A172 (cell line): ENCODE data around the gene PRDM11. TPM values are rescaled to one million over a fixed set of nuclear protein-coding genes. Genes with fewer than 3 reads are reported as not detected.

Experiments used
- DNase-seq: peaks from one replicate; pipeline ENCODE4 v3.0.0-alpha.2; 2015; ENCODE audit warnings: low spot score
- total RNA-seq: library from RNA; depleted of rRNA; stranded (reverse); fragments of >200 nt; shearing (Covaris generic); gene quantifications from 2 replicates; pipeline ENCODE4 v1.2.3, GENCODE V29; 2014

The PRDM11 gene
- total RNA-seq, 1 experiment from 2014 or later, result 10.1 TPM

DNA sequence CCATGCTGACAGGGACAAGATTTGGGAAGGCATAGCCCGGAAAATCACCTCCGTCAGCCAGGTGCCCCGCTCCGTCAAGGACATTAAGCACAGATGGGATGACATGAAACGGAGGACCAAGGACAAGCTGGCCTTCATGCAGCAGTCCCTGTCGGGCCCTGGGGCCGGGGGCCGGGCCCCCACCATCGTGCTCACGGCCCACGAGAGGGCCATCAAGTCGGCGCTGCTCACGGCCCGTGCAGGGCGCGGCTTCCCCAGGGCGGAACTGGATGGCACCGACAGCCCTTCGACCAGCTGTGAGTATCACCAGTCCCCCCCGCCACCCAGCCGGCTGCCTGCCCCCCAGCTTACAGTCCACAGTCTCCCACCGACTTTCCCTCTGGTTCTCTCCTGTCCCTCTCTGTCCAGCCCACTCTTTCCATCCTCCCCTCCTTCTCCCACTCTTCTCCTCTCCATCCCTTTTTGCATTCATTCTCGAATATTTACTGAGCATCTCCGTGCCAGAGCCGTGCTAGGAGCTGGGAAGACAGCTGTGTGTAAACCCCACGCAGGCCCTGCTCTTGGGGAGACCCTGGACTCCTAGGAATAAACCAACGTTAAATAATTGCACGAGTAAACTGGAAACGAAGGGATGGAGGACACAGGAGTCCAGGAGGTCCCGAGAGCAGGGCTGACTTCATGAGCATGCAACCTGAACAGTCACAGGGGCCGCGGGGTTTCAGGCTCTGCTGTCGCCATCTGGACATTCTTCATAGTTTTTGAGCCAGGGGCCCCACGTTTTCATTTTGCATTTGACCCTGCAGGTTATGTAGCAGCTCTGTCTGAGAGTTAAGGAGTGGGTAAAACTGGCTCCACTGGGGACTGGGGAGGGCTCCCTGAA is 62.8 kb downstream of the PRDM11 start:
- DNase-seq, result no peak

DNA sequence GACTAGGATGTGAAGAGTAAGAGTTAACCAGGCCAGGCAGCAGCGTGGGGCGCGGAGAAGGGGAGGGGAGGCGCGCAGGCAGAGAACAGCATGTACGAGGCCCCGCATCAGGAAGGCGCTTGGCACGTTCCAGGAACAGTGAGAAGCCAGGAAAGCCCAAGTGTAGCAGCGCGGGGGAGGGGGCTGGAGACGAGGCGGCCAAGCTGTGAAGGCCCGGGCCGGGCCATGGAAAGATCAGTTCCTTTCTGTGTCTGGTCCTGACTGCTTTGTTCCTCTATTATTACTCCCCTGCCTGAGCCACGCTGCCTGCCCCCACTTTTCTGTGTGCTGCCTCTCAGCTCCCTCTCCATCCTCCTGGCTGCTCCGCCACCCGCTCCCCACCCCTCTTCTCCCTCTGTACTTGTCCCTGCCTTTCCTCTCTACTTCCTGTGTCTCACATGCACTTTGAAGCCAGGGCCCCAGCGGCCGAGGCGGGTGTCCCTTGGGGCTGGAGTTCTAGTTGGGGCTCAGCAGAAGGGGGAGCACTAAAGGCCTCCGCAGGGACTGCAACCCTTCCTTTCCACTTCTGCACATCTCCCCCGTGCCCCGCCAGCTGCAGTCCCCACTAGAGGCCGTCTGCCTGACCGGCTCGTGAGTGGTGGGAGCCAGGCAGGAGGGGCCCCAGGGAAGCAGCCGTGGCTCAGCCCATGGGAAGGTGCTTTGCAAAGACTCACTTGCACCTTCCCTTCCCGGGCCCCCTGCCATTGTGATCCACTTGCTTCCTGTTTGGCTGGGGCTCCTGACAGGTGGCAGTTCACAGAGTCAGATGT is 63.7 kb downstream of the PRDM11 start:
- DNase-seq, result no peak

GRCh38 chr11:45210846-45211245 is 64.4 kb downstream of the PRDM11 start:
- DNase-seq, result no peak

DNA sequence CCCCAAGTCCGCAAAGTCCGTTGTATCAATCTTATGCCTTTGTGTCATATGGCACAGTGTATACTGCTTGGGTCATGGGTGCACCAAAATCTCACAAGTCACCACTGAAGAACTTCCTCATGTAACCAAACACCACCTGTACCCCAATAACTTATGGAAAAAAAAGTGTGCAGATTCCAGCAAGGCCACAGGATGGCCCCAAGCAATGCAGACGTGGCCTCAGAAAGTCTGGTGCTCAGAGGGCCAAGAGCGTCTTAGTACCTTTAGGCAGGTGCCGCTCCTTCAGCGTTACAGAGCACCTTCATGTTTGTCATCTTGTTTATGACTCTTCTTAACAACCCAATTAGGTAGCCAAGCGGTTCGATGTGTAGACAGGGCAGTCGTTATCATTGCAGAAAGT is 65.3 kb downstream of the PRDM11 start:
- DNase-seq, result no peak

DNA sequence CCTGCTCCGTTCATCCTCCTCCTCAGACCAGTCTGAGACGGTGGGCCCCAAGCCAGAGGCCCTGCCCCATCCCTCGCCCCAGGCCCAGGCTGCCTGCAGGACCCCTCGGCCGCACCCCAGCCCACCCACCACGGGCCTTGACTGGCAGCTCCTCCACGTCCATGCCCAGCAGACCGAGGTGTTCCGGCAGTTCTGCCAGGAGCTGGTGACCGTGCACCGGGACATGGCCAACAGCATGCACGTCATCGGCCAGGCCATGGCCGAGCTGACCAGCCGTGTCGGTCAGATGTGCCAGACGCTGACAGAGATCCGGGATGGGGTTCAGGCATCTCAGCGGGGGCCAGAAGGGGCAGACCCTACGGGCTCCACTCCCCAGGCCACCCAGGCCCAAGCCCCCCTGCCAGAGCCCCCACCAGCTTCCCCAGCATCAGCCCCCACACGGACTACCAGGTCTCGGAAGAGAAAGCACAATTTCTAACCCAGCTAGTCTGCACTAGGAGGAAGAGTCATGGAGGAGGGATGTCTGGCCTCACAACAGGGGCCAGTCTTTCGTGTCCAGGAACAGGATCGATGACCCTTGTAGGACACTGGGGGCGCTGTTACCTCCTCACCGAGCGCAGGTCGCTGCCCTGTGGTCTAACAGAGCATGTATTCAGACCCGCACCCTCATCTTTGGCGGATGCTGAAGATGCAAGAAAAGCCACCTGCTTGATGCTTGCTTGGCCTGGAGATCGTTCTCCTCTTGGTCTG is 66.3 kb downstream of the PRDM11 start:
- no peak for DNase-seq

DNA sequence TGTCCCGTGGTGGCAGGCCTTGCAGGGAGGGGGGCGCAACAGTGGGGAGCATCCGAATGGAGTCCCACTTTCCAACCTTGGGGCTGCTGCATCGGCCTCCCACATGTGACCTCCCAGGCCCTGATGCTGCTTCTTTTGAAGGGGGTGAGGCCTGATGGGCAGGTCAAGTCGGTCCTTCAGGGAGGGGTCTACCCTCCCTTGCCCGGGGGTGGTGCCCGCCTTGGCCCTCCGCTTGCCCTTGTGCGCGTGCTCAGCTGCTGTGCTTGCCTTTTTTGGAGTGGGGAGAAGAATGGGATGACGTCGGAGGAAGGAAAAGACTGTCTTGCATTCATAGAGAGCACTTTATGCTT is 66.9 kb downstream of the PRDM11 start:
- DNase-seq, result no peak

- no peak for DNase-seq
Measured at GRCh38 chr11:45213717-45214116, 67.3 kb downstream of the PRDM11 start.

GRCh38 chr11:45215098-45215865 is 68.8 kb downstream of the PRDM11 start:
- DNase-seq, result no peak

GRCh38 chr11:45216031-45216430 is 69.6 kb downstream of the PRDM11 start:
- DNase-seq, result no peak

DNA sequence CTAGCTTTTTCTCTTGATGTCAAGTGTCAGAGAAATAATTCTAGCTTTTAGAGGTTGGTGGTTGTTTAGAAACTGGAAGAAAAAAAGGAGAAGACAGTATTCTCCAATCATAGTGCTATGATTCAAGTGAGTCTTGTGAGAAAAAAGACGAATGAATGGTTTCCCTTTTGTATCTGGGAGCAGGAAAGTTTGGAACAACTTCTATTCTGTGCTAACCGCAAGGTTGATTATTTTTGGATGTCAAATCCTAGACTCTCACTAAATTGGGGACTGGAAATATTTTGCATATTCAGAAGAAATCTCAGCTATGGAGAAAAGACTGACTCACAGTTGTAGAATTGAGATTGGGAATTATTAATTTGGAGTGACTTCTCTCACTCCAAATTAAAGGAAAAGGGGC is 70.5 kb downstream of the PRDM11 start:
- no peak for DNase-seq

GRCh38 chr11:45217991-45218390 is 71.6 kb downstream of the PRDM11 start:
- no peak for DNase-seq

- DNase-seq, result no peak
Measured at GRCh38 chr11:45218705-45219104, 72.3 kb downstream of the PRDM11 start.

DNA sequence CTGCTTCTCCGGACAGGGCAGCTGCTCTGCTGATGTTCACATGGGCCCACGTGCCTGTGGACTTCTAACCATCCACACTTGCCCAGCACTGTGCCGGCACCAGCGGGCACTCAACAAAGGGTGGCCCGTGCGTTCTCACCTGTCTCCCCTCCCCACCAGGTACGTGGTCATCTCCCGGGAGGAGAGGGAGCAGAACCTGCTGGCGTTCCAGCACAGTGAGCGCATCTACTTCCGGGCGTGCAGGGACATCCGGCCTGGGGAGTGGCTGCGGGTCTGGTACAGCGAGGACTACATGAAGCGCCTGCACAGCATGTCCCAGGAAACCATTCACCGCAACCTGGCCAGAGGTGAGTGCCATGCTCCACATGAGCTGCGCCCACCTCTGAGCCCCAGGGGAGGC is 73.0 kb downstream of the PRDM11 start:
- DNase-seq, result no peak

- no peak for DNase-seq
Measured at GRCh38 chr11:45223496-45223895, 77.1 kb downstream of the PRDM11 start.

DNA sequence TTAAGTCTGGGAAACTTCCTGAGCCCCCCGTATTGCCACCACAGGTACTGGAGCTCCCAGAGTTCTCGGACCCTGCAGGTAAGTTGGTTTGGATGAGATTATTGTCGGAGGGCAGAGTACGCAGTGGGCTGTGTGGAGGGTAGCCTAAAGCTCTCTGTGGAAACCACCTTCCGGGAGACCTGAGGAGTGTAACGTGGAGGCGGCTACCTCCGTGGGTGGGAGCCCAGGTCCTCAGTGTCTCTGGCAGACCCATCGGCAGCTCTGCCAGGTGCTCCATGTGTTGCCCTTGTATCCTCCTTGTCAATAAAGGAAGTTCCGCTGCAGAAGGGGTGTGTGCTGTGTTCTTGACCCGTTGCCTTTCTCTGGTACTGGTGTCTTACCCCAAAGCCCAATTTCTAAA is 78.3 kb downstream of the PRDM11 start:
- no peak for DNase-seq

DNA sequence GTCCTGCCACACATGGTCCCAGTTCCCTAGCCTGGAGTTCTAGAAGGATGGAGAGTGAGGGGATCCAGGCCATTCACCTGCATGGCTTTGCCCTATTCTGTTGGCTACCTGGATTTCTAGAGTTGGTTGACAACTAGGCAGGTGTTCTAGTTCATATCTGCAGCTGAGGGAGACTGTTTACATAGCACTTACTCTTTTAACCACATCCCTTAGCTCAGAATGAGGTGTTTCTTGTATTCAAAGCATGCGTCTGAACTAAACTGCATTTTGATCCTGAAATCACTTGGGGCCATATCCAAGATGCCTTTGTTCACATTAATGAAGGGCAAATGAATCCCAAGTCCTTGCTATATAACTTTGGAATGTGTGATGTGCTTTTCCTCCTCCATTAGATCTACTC is 78.8 kb downstream of the PRDM11 start:
- DNase-seq, result no peak

GRCh38 chr11:45225961-45226871 is 79.8 kb downstream of the PRDM11 start:
- DNase-seq, result no peak

DNA sequence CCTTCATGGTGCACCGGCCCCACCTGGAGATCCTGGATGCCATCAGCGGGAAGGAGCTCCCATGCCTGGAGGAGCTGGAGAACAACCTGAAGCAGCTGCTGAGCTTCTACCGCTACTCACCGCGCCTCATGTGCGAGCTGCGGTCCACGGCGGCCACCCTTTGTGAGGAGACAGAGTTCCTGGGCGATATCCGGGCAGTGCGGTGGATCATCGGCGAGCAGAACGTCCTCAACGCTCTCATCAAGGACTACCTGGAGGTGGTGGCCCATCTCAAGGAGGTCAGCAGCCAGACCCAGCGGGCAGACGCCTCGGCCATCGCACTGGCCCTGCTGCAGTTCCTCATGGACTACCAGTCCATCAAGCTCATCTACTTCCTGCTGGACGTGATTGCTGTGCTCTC is 80.5 kb downstream of the PRDM11 start:
- no peak for DNase-seq

DNA sequence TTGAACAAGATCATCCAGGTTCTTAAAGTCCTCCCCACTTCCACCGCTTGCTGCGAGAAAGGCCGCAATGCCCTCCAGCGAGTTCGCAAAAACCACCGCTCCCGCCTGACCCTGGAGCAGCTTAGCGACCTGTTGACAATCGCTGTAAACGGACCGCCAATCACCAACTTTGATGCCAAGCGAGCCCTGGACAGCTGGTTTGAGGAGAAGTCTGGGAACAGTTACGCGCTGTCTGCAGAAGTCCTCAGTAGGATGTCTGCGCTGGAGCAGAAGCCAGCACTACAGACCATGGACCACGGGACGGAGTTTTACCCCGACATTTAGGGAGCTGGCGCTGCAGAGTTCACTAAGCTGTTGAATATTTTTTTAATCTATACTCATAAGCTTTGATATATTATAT is 81.4 kb downstream of the PRDM11 start:
- no peak for DNase-seq

- DNase-seq, result no peak
Measured at GRCh38 chr11:45229401-45230020, 83.1 kb downstream of the PRDM11 start.
